A673 (cell line): ENCODE measurements around the gene DYNLT2.
A peak's percentile ranks its signal among the peaks of the same experiment; 100 is the strongest.

Source experiments
- CTCF ChIP-seq: fragments of 300-800, 200-600 bp; sonication (generic); conservative IDR thresholded peaks from 2 replicates; pipeline ENCODE4 v1.5.1; 2017; ENCODE audit warnings: low read depth, mild to moderate bottlenecking, antibody characterized with exemption, low read length, moderate library complexity, mixed read lengths
- EZH2 ChIP-seq: fragments of 200-600 bp; sonication (generic); IDR thresholded peaks from 2 replicates; pipeline ENCODE4 v1.6.1; 2017; ENCODE audit warnings: borderline replicate concordance, low read depth, mild to moderate bottlenecking, mixed read lengths, antibody characterized with exemption, low read length; ENCODE audit not compliant: poor library complexity, severe bottlenecking

GRCh38 chr6:169789944-169790927, 38.9 kb upstream of the DYNLT2 start:
- peak; percentile 99 for TF ChIP-seq CTCF
- TF ChIP-seq EZH2 = no peak
